ENCODE results near the gene FAH. TPM values are rescaled to one million over a fixed set of nuclear protein-coding genes. Genes with fewer than 3 reads are reported as not detected.

The FAH gene
- total and polyA plus RNA-seq, 2 experiments from 2014 or later = 18.2 to 46.4 TPM

GRCh38 chr15:80202016-80202315 lies 49.2 kb downstream of the FAH start:
- no peak for DNase-seq (ENCODE audit: low read depth in 1 of 2, low spot score in 1 of 2)
- Histone ChIP-seq H3K27me3 (no peaks in the 10 kb centered on the region), H3K27ac (no peak overlapping the region), H3K36me3 (no peaks in the 10 kb centered on the region), H3K4me1 (ENCODE audit: low read depth) (no peaks in the 10 kb centered on the region), H3K9me3 (ENCODE audit: low read depth) (no peaks in the 10 kb centered on the region), H3K4me3 (no peak overlapping the region)
- no peak for TF ChIP-seq CTCF (IDR thresholded peaks at IDR 0.05; ENCODE audit: low read depth, low read length)

GRCh38 chr15:80202641-80203360 lies 50.0 kb downstream of the FAH start:
- DNase-seq (ENCODE audit: low read depth in 1 of 2, low spot score in 1 of 2) = no peak
- Histone ChIP-seq H3K27me3 (no peaks in the 10 kb centered on the region), H3K4me1 (ENCODE audit: low read depth) (no peaks in the 10 kb centered on the region), H3K4me3 (no peak overlapping the region), H3K9me3 (ENCODE audit: low read depth) (no peaks in the 10 kb centered on the region), H3K27ac (no peak overlapping the region), H3K36me3 (no peaks in the 10 kb centered on the region)
- TF ChIP-seq CTCF (IDR thresholded peaks at IDR 0.05; ENCODE audit: low read depth, low read length) = no peak

- no peak for DNase-seq (ENCODE audit: low read depth in 1 of 2, low spot score in 1 of 2)
- no peaks in the 10 kb centered on the region for H3K9me3 ChIP-seq (ENCODE audit: low read depth)
These were observed 50.6 kb downstream of the FAH start for GRCh38 chr15:80203361-80203885.

GRCh38 chr15:80204231-80204630 lies 51.4 kb downstream of the FAH start:
- no peaks in the 10 kb centered on the region for H3K36me3 ChIP-seq
- no peaks in the 10 kb centered on the region for H3K27me3 ChIP-seq
- no peak for DNase-seq (ENCODE audit: low read depth in 1 of 2, low spot score in 1 of 2)
- no peak for TF ChIP-seq CTCF (IDR thresholded peaks at IDR 0.05; ENCODE audit: low read depth, low read length)
- no peaks in the 10 kb centered on the region for H3K4me1 ChIP-seq (ENCODE audit: low read depth)
- no peaks in the 10 kb centered on the region for H3K9me3 ChIP-seq (ENCODE audit: low read depth)
- H3K4me3 ChIP-seq = no peak overlapping the region
- no peak overlapping the region for H3K27ac ChIP-seq

More at GRCh38 chr15:80203361-80203885, 50.6 kb downstream of the FAH start:
- H3K27ac ChIP-seq = no peak overlapping the region
- no peak overlapping the region for H3K4me3 ChIP-seq
- H3K4me1 ChIP-seq (ENCODE audit: low read depth) = no peaks in the 10 kb centered on the region
- no peaks in the 10 kb centered on the region for H3K27me3 ChIP-seq
- H3K36me3 ChIP-seq = no peaks in the 10 kb centered on the region
- TF ChIP-seq CTCF (IDR thresholded peaks at IDR 0.05; ENCODE audit: low read depth, low read length) = no peak

- H3K4me3 ChIP-seq = no peak overlapping the region
- H3K27me3 ChIP-seq = no peaks in the 10 kb centered on the region
- H3K9me3 ChIP-seq (ENCODE audit: low read depth) = no peaks in the 10 kb centered on the region
- no peaks in the 10 kb centered on the region for H3K36me3 ChIP-seq
- no peak for TF ChIP-seq CTCF (IDR thresholded peaks at IDR 0.05; ENCODE audit: low read depth, low read length)
- H3K27ac ChIP-seq = no peak overlapping the region
- DNase-seq (ENCODE audit: low read depth in 1 of 2, low spot score in 1 of 2) = peak in 1 of 2 donors; percentile 70
- no peaks in the 10 kb centered on the region for H3K4me1 ChIP-seq (ENCODE audit: low read depth)
These were observed 55.1 kb downstream of the FAH start for GRCh38 chr15:80207887-80208286.

All from cardiac muscle cell (in vitro differentiated cells and primary cell).